HL-60 (cell line): ENCODE results near the gene LDLRAD3.
A peak's percentile ranks its signal among the peaks of the same experiment; 100 is the strongest.

Experiments used
- DNase-seq, 2 experiments: peaks; one replicate each; pipeline ENCODE4 v3.0.0-alpha.2; 2010 to 2020; ENCODE audit warnings: low read depth in 1 of 2, low spot score in 1 of 2
- H3K27ac ChIP-seq: fragments of 250-450 bp; sonication (Bioruptor Pico); replicated peaks from 2 replicates; pipeline ENCODE4 v1.5.1; 2020; ENCODE audit warnings: mild to moderate bottlenecking, moderate library complexity
- H3K27me3 ChIP-seq: fragments of 250-450 bp; sonication (Bioruptor Pico); 2 replicates; pipeline ENCODE4 v1.5.1; 2021; ENCODE audit warnings: mild to moderate bottlenecking, moderate library complexity; ENCODE audit not compliant: insufficient read depth, poor library complexity, severe bottlenecking
- H3K4me3 ChIP-seq: replicated peaks from 2 replicates; pipeline ENCODE4 v1.5.1; 2011; ENCODE audit warnings: mild to moderate bottlenecking, control low read depth, low read length; ENCODE audit not compliant: insufficient read depth
- CTCF ChIP-seq: IDR thresholded peaks from one replicate; pipeline ENCODE4 v1.5.1; 2011; ENCODE audit warnings: low read length, control low read depth, inconsistent platforms; ENCODE audit not compliant: insufficient read depth
- GABPA ChIP-seq: IDR thresholded peaks from 2 replicates; pipeline ENCODE4 v1.6.1; 2012; ENCODE audit warnings: low read depth
- POLR2AphosphoS5 ChIP-seq: IDR thresholded peaks from 2 replicates; pipeline ENCODE4 v1.6.1; 2012; ENCODE audit warnings: low read depth
- REST ChIP-seq: IDR thresholded peaks from 2 replicates; pipeline ENCODE4 v1.6.1; 2012; ENCODE audit warnings: low read depth; ENCODE audit not compliant: insufficient replicate concordance
- SPI1 ChIP-seq: IDR thresholded peaks from 2 replicates; pipeline ENCODE4 v1.6.1; 2012; ENCODE audit warnings: low read depth, mild to moderate bottlenecking, borderline replicate concordance

Gene LDLRAD3

GRCh38 chr11:35912883-35913624, 30.8 kb upstream of the LDLRAD3 start:
- no peak for DNase-seq
- TF ChIP-seq POLR2AphosphoS5: no peak
- no peak for TF ChIP-seq REST
- no peak for TF ChIP-seq SPI1
- TF ChIP-seq CTCF: no peak
- TF ChIP-seq GABPA: no peak
- H3K27ac ChIP-seq: no peak overlapping the region
- H3K27me3 ChIP-seq: no peaks in the 10 kb centered on the region
- no peak overlapping the region for H3K4me3 ChIP-seq

- DNase-seq: no peak
- Histone ChIP-seq H3K27ac (no peak overlapping the region), H3K4me3 (no peak overlapping the region), H3K27me3 (no peaks in the 10 kb centered on the region)
- TF ChIP-seq POLR2AphosphoS5: no peak
- TF ChIP-seq SPI1: no peak
Observed at GRCh38 chr11:35914816-35915215, 29.0 kb upstream of the LDLRAD3 start.

- Histone ChIP-seq H3K27ac (no peak overlapping the region), H3K4me3 (no peak overlapping the region), H3K27me3 (no peaks in the 10 kb centered on the region)
- TF ChIP-seq REST: no peak
- TF ChIP-seq GABPA: no peak
- TF ChIP-seq POLR2AphosphoS5: no peak
- peak; percentile 27; the same call in 1 of the 2 replicates for TF ChIP-seq SPI1
- no peak for DNase-seq
Observed at GRCh38 chr11:35916270-35916669, 27.6 kb upstream of the LDLRAD3 start.

- H3K27me3 ChIP-seq: no peaks in the 10 kb centered on the region
- H3K4me3 ChIP-seq: no peak overlapping the region
- DNase-seq: no peak
- TF ChIP-seq CTCF (no peak), REST (no peak), POLR2AphosphoS5 (no peak), SPI1 (no peak), GABPA (no peak)
- H3K27ac ChIP-seq: no peak overlapping the region
Observed at GRCh38 chr11:35917676-35918075, 26.2 kb upstream of the LDLRAD3 start.
